GM18868 (cell line): ENCODE results near the gene CCZ1.
"Not testable (repeated sequence)": the region's sequence is repeated elsewhere in the genome, so short reads cannot be mapped to it uniquely, and the experiment has no call there.

Experiments
- ATAC-seq: cut with Tn5 transposase; IDR thresholded peaks from one replicate; pipeline ENCODE4 v1.9.1; 2021; ENCODE audit warnings: mild to moderate bottlenecking, moderate library complexity; ENCODE audit not compliant: unreplicated experiment

The CCZ1 gene

GRCh38 chr7:5898480-5899224 is at the start of gene CCZ1:
CCZ1 (plus strand) TSS chr7:5898733; CDS start chr7:5898800, 67 bp downstream.
- peak; percentile 97 for ATAC-seq

GRCh38 chr7:5850944-5851343 is 47.6 kb upstream of the CCZ1 start:
- no peak for ATAC-seq

GRCh38 chr7:5854738-5855137 is 43.8 kb upstream of the CCZ1 start:
- ATAC-seq: no peak

GRCh38 chr7:5857041-5857575 is 41.4 kb upstream of the CCZ1 start:
- not testable (repeated sequence) for ATAC-seq

- ATAC-seq: not testable (repeated sequence)
These were observed 40.0 kb upstream of the CCZ1 start for GRCh38 chr7:5858494-5858893.

- ATAC-seq: not testable (repeated sequence)
These were observed 37.3 kb upstream of the CCZ1 start for GRCh38 chr7:5861281-5861680.

- ATAC-seq: not testable (repeated sequence)
These were observed 35.7 kb upstream of the CCZ1 start for GRCh38 chr7:5862753-5863366.

GRCh38 chr7:5865279-5865931 is 33.1 kb upstream of the CCZ1 start:
- ATAC-seq: not testable (repeated sequence)

- no peak for ATAC-seq
These were observed 31.5 kb upstream of the CCZ1 start for GRCh38 chr7:5867060-5867459.

GRCh38 chr7:5868928-5869341 is 29.6 kb upstream of the CCZ1 start:
- ATAC-seq: not testable (repeated sequence)

GRCh38 chr7:5869691-5870090 is 28.8 kb upstream of the CCZ1 start:
- no peak for ATAC-seq

- no peak for ATAC-seq
These were observed 28.2 kb upstream of the CCZ1 start for GRCh38 chr7:5870311-5870710.

- ATAC-seq: no peak
These were observed 26.2 kb upstream of the CCZ1 start for GRCh38 chr7:5872326-5872725.

- not testable (repeated sequence) for ATAC-seq
These were observed 18.9 kb upstream of the CCZ1 start for GRCh38 chr7:5879591-5879990.

- not testable (repeated sequence) for ATAC-seq
These were observed 18.4 kb upstream of the CCZ1 start for GRCh38 chr7:5880106-5880505.

- ATAC-seq: not testable (repeated sequence)
These were observed 14.1 kb upstream of the CCZ1 start for GRCh38 chr7:5884431-5884830.

GRCh38 chr7:5888021-5888420 is 10.5 kb upstream of the CCZ1 start:
- ATAC-seq: not testable (repeated sequence)

- not testable (repeated sequence) for ATAC-seq
These were observed 8.3 kb upstream of the CCZ1 start for GRCh38 chr7:5890244-5890643.

GRCh38 chr7:5892498-5892897 is 6.0 kb upstream of the CCZ1 start:
- ATAC-seq: no peak

- ATAC-seq: not testable (repeated sequence)
These were observed 1.1 kb upstream of the CCZ1 start for GRCh38 chr7:5897369-5897919.

GRCh38 chr7:5903002-5903401 is 4.5 kb downstream of the CCZ1 start:
- not testable (repeated sequence) for ATAC-seq
